Endodermal cell (in vitro differentiated cells): ENCODE data around the gene SEMA3A. TPM values are rescaled to one million over a fixed set of nuclear protein-coding genes. Genes with fewer than 3 reads are reported as not detected.

Experiments
- DNase-seq: peaks from one replicate; pipeline ENCODE4 v3.0.0-alpha.2; 2017
- H3K27ac ChIP-seq: 2 replicates; pipeline ENCODE4 v1.5.1; 2013; ENCODE audit warnings: mild to moderate bottlenecking, low read depth, low read length, moderate library complexity
- H3K27me3 ChIP-seq: 2 replicates; pipeline ENCODE4 v1.6.1; 2013; ENCODE audit warnings: mild to moderate bottlenecking, low read length, moderate library complexity; ENCODE audit not compliant: insufficient read depth, control insufficient read depth, poor library complexity, severe bottlenecking
- H3K36me3 ChIP-seq: 2 replicates; pipeline ENCODE4 v1.7.0; 2013; ENCODE audit warnings: mild to moderate bottlenecking, low read length, moderate library complexity; ENCODE audit not compliant: control insufficient read depth, insufficient read depth
- H3K4me1 ChIP-seq: one replicate; pipeline ENCODE4 v1.7.0; 2013; ENCODE audit warnings: low read length; ENCODE audit not compliant: control insufficient read depth, insufficient read depth
- H3K4me3 ChIP-seq: 2 replicates; pipeline ENCODE4 v1.5.1; 2013; ENCODE audit warnings: mild to moderate bottlenecking, low read length, moderate library complexity
- H3K9ac ChIP-seq: 2 replicates; pipeline ENCODE4 v1.6.1; 2013; ENCODE audit warnings: mild to moderate bottlenecking, low read length, moderate library complexity; ENCODE audit not compliant: poor library complexity, severe bottlenecking; ENCODE audit errors: extremely low read depth
- H3K9me3 ChIP-seq: 2 replicates; pipeline ENCODE4 v1.6.1; 2013; ENCODE audit warnings: mild to moderate bottlenecking, low read length, moderate library complexity; ENCODE audit not compliant: control insufficient read depth
- H3K27ac Mint-ChIP-seq: 2 replicates; pipeline ENCODE4 v1.8.0; 2020; ENCODE audit warnings: mixed read lengths
- H3K27me3 Mint-ChIP-seq: 2 replicates; pipeline ENCODE4 v1.8.0; 2021; ENCODE audit warnings: mild to moderate bottlenecking, mixed read lengths; ENCODE audit not compliant: insufficient read depth
- H3K36me3 Mint-ChIP-seq: 2 replicates; pipeline ENCODE4 v1.8.0; 2020; ENCODE audit warnings: low read depth, mixed read lengths
- H3K4me1 Mint-ChIP-seq: 2 replicates; pipeline ENCODE4 v1.8.0; 2020; ENCODE audit warnings: mixed read lengths
- H3K4me3 Mint-ChIP-seq: 2 replicates; pipeline ENCODE4 v1.8.0; 2020; ENCODE audit warnings: mild to moderate bottlenecking, moderate library complexity, mixed read lengths
- H3K9me3 Mint-ChIP-seq: 2 replicates; pipeline ENCODE4 v1.8.0; 2020; ENCODE audit warnings: mild to moderate bottlenecking, mixed read lengths
- CTCF ChIP-seq: fragments of 200-600 bp; sonication (generic); conservative IDR thresholded peaks from 2 replicates; pipeline ENCODE4 v1.5.0; 2021; ENCODE audit warnings: antibody characterized with exemption, mild to moderate bottlenecking
- WGBS, 2 experiments: methylation state at CpG; one replicate each; pipeline versions ENCODE4 v1.1.5 to v1.1.7; 2013; ENCODE audit warnings: missing lambda C conversion rate in 2 of 2, mixed read lengths in 1 of 2; ENCODE audit not compliant: insufficient coverage in 1 of 2, insufficient read length in 1 of 2; 5-methylcytosine and 5-hydroxymethylcytosine counted together
- total RNA-seq, 2 donors: library from RNA; stranded (reverse); fragmentation: NEBNext Ultra II Directional in 1 of 2; extraction: Animal tissue kit (Norgen Biotek cat#: 25700) in 1 of 2; gene quantifications; 2 replicates in 1 of 2; 3 replicates in 1 of 2; pipeline ENCODE4 v1.2.1, GENCODE V29; 2021

Gene SEMA3A
- total RNA-seq, 2 donors from 2014 or later = 43.5 to 72.8 TPM

GRCh38 chr7:84060760-84061261, 133.8 kb downstream of the SEMA3A start:
- Mint-ChIP-seq H3K4me3 (no peak overlapping the region), H3K27ac (no peak overlapping the region), H3K27me3 (no peaks in the 10 kb centered on the region), H3K4me1 (peaks cover 3% of the 10 kb centered on the region), H3K36me3 (peaks cover 25% of the 10 kb centered on the region), H3K9me3 (peaks cover 13% of the 10 kb centered on the region)
- Histone ChIP-seq H3K4me3 (no peak overlapping the region), H3K9me3 (peaks cover 7% of the 10 kb centered on the region), H3K4me1 (no peaks in the 10 kb centered on the region), H3K9ac (no peak overlapping the region), H3K27me3 (no peaks in the 10 kb centered on the region), H3K27ac (no peak overlapping the region), H3K36me3 (peaks cover 33% of the 10 kb centered on the region)
- no peak for DNase-seq
- WGBS, 2 experiments = 93% methylated on average over 4 of the region's 4 CpGs; no CpG with 5 or more reads in 1 of the 2 experiments
- TF ChIP-seq CTCF = no peak

GRCh38 chr7:84060000-84060399, 134.6 kb downstream of the SEMA3A start:
- Histone ChIP-seq H3K4me1 (no peaks in the 10 kb centered on the region), H3K27ac (no peak overlapping the region), H3K4me3 (no peak overlapping the region), H3K9ac (no peak overlapping the region), H3K36me3 (peaks cover 36% of the 10 kb centered on the region), H3K9me3 (peaks cover 12% of the 10 kb centered on the region), H3K27me3 (no peaks in the 10 kb centered on the region)
- Mint-ChIP-seq H3K9me3 (peaks cover 17% of the 10 kb centered on the region), H3K27me3 (no peaks in the 10 kb centered on the region), H3K27ac (no peak overlapping the region), H3K36me3 (peaks cover 30% of the 10 kb centered on the region), H3K4me3 (no peak overlapping the region), H3K4me1 (peaks cover 6% of the 10 kb centered on the region)
- DNase-seq = no peak
- TF ChIP-seq CTCF = no peak
- WGBS, 2 experiments = 93 to 100% methylated on average over 1 of the region's 1 CpG

- H3K4me3 ChIP-seq = no peak overlapping the region
- no peak for TF ChIP-seq CTCF
- peaks cover 16% of the 10 kb centered on the region for H3K9me3 Mint-ChIP-seq
- peaks cover 12% of the 10 kb centered on the region for H3K9me3 ChIP-seq
- WGBS, 2 experiments = 92 to 97% methylated on average over 2 to 6 of the region's 6 CpGs
- H3K36me3 Mint-ChIP-seq = peaks cover 30% of the 10 kb centered on the region
- no peak overlapping the region for H3K27ac ChIP-seq
- H3K27ac Mint-ChIP-seq = no peak overlapping the region
- no peak overlapping the region for H3K4me3 Mint-ChIP-seq
- peaks cover 6% of the 10 kb centered on the region for H3K4me1 Mint-ChIP-seq
- no peak for DNase-seq
- no peaks in the 10 kb centered on the region for H3K27me3 Mint-ChIP-seq
- no peaks in the 10 kb centered on the region for H3K4me1 ChIP-seq
- no peak overlapping the region for H3K9ac ChIP-seq
- peaks cover 36% of the 10 kb centered on the region for H3K36me3 ChIP-seq
- H3K27me3 ChIP-seq = no peaks in the 10 kb centered on the region
Observed at GRCh38 chr7:84058311-84059076, 136.1 kb downstream of the SEMA3A start.
